ENCODE results near the gene IRAK1BP1.
"Not testable (repeated sequence)": the region's sequence is repeated elsewhere in the genome, so short reads cannot be mapped to it uniquely, and the experiment has no call there.

Gene IRAK1BP1, protein sequence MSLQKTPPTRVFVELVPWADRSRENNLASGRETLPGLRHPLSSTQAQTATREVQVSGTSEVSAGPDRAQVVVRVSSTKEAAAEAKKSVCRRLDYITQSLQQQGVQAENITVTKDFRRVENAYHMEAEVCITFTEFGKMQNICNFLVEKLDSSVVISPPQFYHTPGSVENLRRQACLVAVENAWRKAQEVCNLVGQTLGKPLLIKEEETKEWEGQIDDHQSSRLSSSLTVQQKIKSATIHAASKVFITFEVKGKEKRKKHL

DNA sequence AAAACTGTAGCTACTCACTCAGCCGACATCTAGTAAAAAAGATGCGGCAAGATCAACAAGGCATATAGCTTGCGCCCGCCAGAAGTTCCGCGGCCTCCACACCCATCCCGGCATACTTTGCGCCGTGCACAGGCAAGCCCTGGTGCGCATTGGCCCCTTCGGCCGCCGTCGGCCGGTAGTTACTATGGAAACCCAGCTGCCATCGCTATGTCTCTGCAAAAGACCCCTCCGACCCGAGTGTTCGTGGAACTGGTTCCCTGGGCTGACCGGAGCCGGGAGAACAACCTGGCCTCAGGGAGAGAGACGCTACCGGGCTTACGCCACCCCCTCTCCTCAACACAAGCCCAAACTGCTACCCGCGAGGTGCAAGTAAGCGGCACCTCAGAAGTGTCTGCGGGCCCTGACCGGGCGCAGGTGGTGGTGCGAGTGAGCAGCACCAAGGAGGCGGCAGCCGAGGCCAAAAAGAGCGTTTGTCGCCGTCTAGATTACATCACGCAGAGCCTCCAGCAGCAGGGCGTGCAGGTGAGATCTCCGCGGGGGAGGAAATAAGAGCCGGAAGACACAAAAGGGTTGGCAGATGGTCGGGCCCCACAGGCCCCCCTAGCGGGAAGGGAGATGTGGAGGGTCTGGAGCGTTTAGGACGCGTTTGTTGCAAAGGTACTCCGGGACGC, at the start of gene IRAK1BP1:
Gene IRAK1BP1 (plus strand): TSS at position 182 of the 671 bp plus-strand sequence. CDS start 26 bp downstream, at position 208.
- peak; percentile 23 to 87 (median 72) for DNase-seq

DNA sequence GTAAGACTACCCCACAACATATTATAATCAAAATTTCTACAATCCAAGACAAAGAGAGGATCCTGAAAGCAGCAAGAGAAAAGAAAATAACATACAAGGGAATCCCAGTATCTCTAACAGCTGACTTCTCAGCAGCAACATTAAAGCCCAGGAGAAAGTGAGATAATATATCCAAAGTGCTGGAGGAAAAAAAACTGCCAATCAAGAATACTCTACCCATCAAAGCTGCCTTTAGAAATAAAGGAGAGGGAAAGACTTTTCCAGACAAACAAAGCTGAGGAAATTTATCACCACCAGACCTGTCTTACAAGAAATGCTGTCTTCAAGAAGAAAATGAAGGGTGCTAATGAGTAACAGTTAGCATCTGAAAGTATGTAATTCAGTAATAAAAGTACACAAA, 43.3 kb upstream of the IRAK1BP1 start:
- no peak for DNase-seq

DNA sequence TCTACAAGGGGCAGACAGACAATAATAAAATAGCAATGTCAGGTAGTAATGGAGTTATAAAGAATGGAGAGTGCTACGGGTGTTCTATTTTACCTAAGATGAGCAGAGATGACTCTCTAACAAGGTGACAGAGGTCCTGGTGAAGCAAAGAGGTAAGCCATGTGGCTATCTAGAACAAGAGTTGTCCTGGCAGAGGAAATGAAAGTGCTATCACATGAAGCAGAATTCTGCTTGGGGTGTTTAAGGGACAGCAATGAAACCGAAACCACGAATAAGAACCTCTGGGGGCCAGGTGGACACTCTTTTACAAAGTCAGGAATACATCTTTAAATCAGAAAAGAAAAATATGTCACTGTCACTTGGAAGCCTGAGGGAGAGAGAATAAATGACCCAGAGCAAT, 37.9 kb upstream of the IRAK1BP1 start:
- DNase-seq = no peak

DNA sequence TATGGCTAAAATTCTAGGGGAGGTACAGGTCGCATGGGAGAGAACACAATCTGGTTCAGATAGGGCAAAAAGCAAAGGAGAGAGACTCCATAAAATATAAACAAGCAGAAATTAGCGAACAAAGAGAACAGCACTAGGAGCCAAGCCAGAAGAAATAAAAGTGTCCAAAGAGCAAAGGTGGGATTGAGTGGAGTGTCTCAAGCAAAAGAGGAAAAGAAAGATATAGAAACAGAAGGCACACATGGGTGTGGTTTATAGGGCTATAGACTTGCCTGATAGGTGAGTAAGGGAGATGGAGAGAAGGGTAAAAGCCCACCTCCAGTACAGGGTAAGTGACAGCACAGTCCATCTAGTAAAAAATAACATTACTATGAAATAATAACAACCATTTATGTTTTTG, 36.5 kb upstream of the IRAK1BP1 start:
- no peak for DNase-seq

DNA sequence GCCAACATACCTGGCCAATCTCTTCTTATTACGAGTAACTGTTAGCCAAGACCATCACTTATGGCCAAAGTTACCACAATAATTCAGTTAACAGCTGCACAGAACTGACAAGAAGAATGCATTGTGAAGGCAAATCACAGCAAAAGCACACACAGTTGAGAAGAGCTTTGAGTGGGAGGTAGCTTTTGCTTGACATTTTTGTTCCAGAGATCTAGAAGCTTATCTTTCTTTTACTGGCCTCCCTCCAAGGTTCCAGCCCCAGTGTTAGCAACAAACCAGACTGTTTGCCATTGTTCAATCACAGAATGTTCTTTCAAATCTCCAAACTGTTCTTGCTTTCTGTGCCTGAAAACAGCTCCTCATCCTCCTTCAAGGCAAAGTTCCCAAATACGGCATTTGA, 35.9 kb upstream of the IRAK1BP1 start:
- peak in 1 of 56 donors; percentile 17 for DNase-seq

DNA sequence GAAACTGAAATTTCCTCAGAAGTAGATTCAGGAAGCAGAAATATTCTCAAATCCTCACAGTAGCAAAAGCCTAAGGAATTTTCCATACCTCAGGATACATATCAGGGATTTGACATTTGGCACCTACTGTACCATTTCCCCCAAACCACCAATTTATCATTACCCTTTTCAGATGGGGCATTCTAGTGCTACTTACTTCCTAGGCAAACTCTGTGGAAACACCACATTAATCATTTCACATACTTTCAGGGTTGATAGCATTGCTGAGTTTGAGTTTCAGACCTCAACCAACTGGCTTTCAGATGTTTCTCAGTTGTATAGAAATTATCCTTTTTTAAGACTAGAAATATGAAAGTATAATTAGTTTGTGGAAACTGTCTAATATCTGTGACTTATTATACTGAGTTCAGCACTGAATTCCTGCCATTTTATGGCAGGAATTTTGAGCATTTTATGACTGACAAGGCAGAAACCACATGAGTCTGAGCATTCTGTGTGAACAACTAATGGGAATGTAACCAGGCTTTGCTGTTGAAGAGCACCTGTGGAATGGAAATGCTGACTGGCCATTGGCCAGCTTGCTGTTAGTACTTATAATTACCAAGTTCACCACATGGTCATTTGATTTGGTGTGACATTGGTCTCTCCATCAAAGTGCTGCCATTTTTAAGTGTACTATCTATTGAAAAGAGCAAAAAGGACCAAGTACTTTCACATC, 35.1 kb upstream of the IRAK1BP1 start:
- no peak for DNase-seq

DNA sequence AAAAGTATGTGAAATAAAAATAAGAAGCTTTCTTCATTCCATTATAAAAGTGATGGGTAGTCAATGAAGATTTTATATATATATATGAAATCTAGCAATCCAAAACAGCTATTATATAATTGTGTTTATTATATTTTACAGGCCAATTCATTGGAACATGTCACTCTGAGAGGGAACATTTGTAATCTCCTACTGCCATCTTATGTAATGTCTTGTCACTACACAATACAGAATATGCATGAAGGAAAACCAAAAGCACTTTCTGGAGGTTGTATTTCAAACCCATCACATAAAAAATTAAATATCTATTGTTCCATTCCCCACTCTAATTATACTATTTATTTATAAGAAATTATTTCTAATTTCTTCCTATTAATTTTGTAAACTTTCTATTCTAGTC, 31.5 kb upstream of the IRAK1BP1 start:
- DNase-seq = peak in 1 of 56 donors; percentile 6

DNA sequence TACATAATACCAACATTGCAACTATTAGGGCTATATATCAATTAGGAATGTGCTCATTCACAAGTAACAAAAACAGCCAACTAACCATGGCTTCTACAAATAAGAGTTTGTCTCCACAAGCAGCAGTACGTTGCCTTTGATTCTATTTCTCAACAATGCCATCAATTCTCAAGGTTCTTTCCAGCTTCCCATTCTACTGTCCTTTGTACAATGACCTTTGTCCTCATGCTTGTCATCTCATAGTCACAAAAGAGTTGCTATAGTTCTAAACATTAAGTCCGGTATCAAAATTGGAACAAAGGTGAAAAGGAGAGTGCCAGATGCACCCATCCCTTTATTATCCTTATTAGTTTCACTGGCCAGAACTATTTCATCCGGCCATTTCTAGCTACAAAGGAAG, 30.8 kb upstream of the IRAK1BP1 start:
- no peak for DNase-seq

DNA sequence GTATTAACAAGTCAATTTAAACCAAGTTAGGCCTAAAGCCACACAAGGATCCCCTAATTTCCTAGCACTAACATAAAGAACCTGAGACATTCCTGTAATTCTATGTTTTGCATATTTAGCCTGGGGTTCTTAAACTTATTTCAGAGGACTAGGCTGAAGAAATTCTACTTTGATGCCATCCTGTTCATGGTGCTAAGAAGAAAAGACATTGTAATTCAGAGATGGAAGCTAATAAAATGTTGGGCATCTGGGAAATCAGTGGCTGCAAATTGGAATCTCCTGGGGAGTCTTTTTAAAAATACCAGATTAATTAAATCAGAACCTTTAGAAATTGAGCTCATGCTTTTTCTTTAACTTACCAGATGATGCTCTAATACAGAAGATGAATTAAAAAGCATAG, 26.2 kb upstream of the IRAK1BP1 start:
- no peak for DNase-seq

DNA sequence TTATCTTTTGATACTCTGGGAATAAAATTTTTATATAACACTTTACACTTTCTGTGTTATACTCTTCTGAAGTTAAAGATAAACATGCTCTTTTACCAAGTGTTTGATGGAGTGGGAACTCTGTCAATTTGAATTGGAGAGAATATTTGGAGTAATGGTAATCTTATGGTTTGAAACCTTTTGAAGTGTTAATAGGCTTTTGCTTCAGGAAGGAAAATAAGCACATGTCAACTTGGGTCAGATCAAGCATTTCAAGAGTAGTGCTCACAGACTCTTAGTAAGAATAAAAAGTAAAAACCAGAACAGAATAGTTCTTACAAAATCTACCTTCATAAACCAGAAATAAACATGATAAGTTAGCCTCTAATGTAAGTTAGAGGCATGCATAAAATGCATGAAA, 24.4 kb upstream of the IRAK1BP1 start:
- DNase-seq = no peak

DNA sequence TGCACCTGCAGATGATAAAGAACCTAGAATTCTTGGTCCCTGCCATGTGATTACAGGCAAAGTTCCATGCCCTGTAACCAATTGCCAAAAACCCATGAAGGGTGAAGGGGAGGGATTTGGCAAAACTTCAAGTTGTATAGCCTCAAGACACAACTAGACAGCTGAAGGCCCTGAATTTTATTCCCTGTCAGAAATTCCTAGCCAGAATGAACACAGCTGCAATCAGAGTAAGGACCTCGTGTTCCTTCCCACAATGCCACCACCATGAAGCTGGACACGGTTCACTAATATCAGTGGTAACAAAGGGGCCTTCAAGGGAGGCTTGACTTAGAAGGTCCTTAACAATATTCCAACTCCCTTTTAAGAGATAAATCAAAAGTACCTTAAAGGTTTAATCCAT, 22.5 kb upstream of the IRAK1BP1 start:
- DNase-seq = no peak

DNA sequence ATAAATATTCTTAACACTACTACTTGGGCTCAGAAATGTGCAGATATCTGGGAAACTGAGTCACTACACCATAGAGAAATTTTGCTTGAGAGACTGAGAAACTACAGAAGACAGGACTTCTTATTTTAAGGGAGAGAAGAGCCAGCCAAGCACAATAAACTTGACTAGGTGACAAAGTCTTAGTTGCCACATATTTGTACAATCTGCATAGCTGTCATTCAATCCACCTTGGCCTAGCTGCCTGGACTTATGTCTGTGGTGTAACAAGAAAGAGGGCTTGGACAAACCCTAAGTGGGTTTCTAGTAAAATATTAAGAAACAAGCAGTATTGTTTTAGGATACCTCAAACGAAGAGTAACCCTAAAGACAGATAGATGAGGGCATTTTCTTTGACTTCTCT, 21.8 kb upstream of the IRAK1BP1 start:
- no peak for DNase-seq

DNA sequence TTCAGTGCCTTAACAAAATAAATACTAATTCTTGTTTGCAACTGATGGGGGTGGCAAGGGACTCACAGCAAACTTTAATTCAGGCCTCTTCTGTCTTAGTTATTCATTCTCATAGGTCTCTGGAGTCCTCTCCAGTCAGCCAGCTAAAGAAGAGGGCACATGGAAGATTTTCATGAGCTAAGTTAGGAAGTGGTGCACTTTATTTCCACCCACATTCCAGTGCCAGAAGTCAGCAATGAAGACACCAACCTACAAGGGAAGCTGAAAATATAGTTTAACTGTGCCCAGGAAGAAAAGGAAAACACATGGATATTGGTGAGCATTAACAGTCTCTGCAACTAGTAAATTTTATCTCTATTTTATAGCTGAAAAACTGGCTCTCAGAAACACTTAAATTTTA, 16.7 kb upstream of the IRAK1BP1 start:
- DNase-seq = no peak

DNA sequence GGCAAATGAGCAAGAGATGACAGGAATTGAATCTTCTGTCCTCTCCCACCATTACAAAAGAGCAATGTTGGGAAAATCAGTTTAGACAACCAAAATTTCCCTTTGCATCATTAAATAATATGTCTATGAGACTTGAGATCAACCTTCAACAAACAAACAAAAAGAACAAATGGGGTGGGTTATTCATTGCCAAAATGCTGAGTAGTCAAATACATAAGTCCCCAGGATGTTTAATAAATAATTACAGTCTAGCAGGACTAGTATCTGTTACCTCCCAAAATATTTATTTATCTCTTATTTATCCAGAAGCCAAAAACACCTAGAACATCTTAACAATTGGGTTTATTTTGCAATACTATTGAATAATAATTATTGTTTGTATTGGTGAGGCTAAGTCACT, 16.2 kb upstream of the IRAK1BP1 start:
- DNase-seq = no peak

DNA sequence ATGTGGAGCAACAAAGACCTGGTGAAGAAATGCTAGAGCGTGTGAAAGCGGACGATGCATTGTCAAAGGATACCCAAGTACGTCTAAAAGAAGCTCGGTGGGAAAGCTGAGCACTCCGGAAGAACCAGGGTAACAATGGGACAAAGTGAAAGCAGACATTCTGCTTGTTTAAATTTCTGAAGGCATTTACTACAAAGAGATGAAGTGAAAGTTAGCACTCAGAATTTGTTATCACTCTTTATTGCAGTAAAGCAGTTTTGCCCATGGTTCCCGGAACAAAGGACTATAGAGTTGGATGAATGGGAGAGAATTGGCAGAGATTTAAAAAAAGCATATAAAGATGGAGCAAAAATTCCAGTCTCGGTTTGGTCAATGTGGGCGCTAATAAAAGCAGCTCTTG, 12.8 kb upstream of the IRAK1BP1 start:
- DNase-seq = no peak

DNA sequence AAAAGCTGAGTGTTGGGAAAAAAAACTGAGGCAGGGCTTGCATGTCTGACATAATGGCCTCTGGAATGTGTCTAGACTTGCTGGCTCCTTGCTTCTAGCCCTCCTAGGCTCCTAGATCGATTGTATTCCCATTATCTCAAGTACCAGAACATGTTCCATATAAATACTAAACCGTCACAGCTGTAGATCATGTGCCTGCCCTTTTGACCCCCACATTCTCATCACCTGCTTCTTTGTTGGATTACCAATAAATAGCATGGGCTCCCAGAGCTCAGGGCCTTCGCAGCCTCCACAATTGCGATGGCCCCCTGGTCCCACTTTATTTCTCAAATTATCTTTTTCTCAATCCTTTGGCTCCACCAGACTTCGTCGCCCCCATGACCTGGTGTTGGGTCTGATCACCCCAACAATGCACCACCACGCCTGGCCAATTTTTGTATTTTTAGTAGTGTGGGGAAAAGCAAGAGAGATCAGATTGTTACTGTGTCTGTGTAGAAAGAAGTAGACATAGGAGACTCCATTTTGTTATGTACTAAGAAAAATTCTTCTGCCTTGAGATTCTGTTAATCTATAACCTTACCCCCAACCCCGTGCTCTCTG, 8.9 kb upstream of the IRAK1BP1 start:
- DNase-seq = not testable (repeated sequence)

DNA sequence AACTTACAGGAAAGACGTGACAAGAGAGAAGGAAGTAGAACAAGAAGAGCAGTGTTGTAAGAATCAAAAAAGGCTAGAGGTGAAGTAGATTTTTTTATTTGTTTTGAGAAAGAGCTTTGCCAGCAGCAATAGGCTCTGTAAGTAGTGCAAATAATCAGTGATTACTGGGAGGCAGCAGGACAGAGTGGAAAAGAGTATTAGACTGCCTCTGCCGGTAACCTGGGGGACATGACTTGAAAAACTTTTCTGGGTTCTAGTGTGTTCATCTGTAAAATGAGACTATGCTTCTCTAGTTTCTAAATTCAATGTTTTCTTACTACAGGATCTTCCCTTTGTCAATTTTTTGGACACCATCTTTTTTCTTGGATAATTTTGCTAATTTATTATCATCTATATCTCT, 5.8 kb upstream of the IRAK1BP1 start:
- no peak for DNase-seq

DNA sequence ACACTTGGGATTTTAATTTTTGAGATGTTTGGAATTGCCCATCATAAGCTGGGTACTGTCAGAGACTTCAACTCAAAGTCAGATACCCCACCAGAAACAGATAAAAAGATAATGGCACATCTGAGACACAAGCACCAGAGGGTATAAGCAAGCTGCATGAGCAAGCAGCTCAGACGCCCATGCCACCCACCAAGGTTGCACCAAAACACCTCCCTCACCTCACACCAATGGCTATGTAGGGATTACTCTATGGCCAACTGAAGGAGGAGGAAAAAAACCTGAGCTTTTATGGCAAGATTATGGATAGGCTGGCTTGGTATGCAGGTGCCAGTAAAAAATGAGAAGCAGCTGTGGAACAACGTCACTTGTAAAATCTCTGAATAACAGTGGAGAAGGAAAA, 3.8 kb upstream of the IRAK1BP1 start:
- no peak for DNase-seq

DNA sequence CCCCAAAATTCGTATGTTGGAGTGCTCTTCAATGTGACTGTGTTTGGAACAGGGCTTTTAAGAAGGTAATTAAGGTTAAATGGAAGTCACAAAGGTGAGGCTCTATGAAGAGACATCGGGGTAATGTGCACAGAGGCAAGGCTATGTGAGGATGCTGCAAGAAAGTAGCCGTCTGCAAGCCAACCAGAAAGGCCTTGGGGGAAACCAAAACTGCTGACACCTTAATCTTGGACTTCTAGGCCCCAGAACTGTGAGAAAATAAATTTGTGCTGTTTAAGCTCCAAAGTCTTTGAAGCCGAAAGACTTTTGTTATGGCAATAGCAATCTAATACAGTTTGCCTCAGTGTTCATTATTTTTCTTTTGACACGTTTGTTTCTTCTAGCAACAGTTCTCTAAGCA, 2.4 kb upstream of the IRAK1BP1 start:
- DNase-seq = no peak

DNA sequence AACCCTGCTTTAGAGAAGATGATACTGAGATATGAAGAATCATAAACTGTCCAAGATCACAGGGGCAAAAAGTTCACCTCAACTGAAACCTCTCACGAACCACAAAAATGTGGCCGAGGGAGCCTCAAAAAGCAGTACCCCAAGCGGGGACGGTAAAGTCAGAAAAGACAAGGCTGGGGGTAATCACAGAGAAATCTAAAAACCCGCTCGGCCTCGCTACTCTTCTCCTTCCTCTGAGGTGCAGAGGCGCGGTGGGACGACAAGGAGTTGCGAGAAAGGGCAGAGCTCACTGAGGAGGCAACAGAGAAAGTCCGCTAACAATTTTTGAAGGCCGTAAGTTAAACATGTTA, 356 bp upstream of the IRAK1BP1 start:
- DNase-seq = peak in 5 of 56 donors; percentile 19 to 53 (median 49)

DNA sequence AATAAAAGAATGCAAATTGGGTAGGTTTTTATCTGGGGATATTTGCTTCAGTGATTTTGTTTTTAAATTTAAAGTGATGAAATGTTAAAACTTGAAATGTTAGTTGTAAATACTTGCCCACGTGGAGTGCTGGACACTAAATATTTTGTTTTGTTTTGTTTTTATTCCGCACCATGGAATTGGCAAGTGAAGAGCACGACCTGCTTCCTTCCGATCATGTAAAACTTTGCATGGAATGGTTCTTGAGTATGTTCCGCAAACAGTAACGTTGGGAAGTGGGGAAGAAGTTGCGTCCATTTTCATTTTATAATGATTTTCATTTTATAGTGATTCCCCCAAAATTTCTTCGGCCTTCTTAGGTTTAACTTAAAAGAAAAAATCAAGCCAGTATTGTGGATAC, 765 bp downstream of the IRAK1BP1 start:
- DNase-seq = no peak

DNA sequence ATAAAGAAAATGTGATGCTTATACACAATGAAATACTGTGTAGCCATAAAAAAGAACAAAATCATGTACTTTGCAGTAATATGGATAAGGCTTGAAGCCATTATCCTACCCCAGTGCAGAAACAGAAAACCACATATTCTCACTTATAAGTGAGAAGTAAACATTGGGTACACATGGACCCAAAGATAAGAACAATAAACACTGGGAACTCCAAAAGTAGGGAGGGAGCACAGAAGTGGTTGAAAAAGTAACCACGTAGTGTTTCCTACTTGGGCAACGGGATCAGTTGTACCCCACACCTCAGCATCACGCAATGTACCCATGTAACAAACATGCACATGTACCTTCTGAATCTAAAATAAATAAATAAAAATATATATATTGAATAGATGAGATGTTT, 8.2 kb downstream of the IRAK1BP1 start:
- DNase-seq = no peak
